NK-92 treated with Interleukin-12 subunit alpha and Interleukin-12 subunit beta, amount 100 ng/mL, for 24 hours (cell line): ENCODE measurements around the gene BEND5.

Experiments
- DNase-seq: peaks from one replicate; lab custom pipeline; 2025; lab: John Stamatoyannopoulos, UW

Gene BEND5

GRCh38 chr1:48776393-48777218 lies at the start of gene BEND5:
TSS of gene BEND5 (minus strand) at chr1:48776891. CDS start at chr1:48776831, 60 bp downstream.
- DNase-seq, result no peak

GRCh38 chr1:48823168-48823567 lies 46.5 kb upstream of the BEND5 start:
- no peak for DNase-seq

- DNase-seq, result no peak
These were observed 43.8 kb upstream of the BEND5 start for GRCh38 chr1:48820491-48820890.

- peak; percentile 13 for DNase-seq
These were observed 40.9 kb upstream of the BEND5 start for GRCh38 chr1:48817505-48818114.

GRCh38 chr1:48810740-48811139 lies 34.0 kb upstream of the BEND5 start:
- no peak for DNase-seq

GRCh38 chr1:48808496-48808895 lies 31.8 kb upstream of the BEND5 start:
- no peak for DNase-seq

- DNase-seq, result no peak
These were observed 31.0 kb upstream of the BEND5 start for GRCh38 chr1:48807554-48808260.

GRCh38 chr1:48803474-48803873 lies 26.8 kb upstream of the BEND5 start:
- DNase-seq, result no peak

- DNase-seq, result no peak
These were observed 18.1 kb upstream of the BEND5 start for GRCh38 chr1:48794816-48795215.

GRCh38 chr1:48793863-48794262 lies 17.2 kb upstream of the BEND5 start:
- no peak for DNase-seq

- no peak for DNase-seq
These were observed 16.3 kb upstream of the BEND5 start for GRCh38 chr1:48792961-48793360.

GRCh38 chr1:48790397-48790796 lies 13.7 kb upstream of the BEND5 start:
- DNase-seq, result no peak

- DNase-seq, result no peak
These were observed 13.2 kb upstream of the BEND5 start for GRCh38 chr1:48789903-48790302.

- no peak for DNase-seq
These were observed 9.2 kb upstream of the BEND5 start for GRCh38 chr1:48785869-48786268.

GRCh38 chr1:48784301-48784700 lies 7.6 kb upstream of the BEND5 start:
- DNase-seq, result no peak

GRCh38 chr1:48777219-48777895 lies 666 bp upstream of the BEND5 start:
- no peak for DNase-seq

- no peak for DNase-seq
These were observed 779 bp downstream of the BEND5 start for GRCh38 chr1:48775831-48776392.

GRCh38 chr1:48773133-48773532 lies 3.6 kb downstream of the BEND5 start:
- DNase-seq, result no peak

GRCh38 chr1:48772211-48772610 lies 4.5 kb downstream of the BEND5 start:
- DNase-seq, result no peak

GRCh38 chr1:48771561-48771960 lies 5.1 kb downstream of the BEND5 start:
- no peak for DNase-seq

GRCh38 chr1:48767975-48768510 lies 8.6 kb downstream of the BEND5 start:
- DNase-seq, result no peak

- DNase-seq, result no peak
These were observed 11.4 kb downstream of the BEND5 start for GRCh38 chr1:48765335-48765734.
